ENCODE data around the gene GPAT2. TPM values are rescaled to one million over a fixed set of nuclear protein-coding genes. Genes with fewer than 3 reads are reported as not detected.

Gene GPAT2
- total RNA-seq = 4.5 and 5.8 TPM in 2 replicates

GRCh38 chr2:96034792-96035191, at the start of gene GPAT2:
Gene GPAT2, minus strand, starts transcription at chr2:96034916. Its CDS starts 2,557 bp downstream, at chr2:96032359.

GRCh38 chr2:95991351-95992094, 43.2 kb downstream of the GPAT2 start, which contains the start of gene ANKRD36C:
Gene ANKRD36C, minus strand, starts transcription at chr2:95991824. Its CDS starts 116 bp downstream, at chr2:95991708.

Other genes starting within 250 kb of the GPAT2 start
- gene ANKRD36C, start 43.1 kb downstream of the GPAT2 start, total RNA-seq = 22.2 and 24.5 TPM in 2 replicates
- not detected in 2 replicates for gene ADRA2B, start 81.7 kb upstream of the GPAT2 start, total RNA-seq
- gene ASTL, start 103.6 kb upstream of the GPAT2 start, total RNA-seq = not detected in 2 replicates
- gene DUSP2, start 110.5 kb upstream of the GPAT2 start, total RNA-seq = 0.50 and 0.66 TPM in 2 replicates
- 120 and 138 TPM in 2 replicates for gene STARD7, start 173.9 kb upstream of the GPAT2 start, total RNA-seq
- gene TMEM127, start 231.1 kb upstream of the GPAT2 start, total RNA-seq = 23.8 and 28.8 TPM in 2 replicates
- 60.1 and 68.6 TPM in 2 replicates for gene CIAO1, start 231.3 kb upstream of the GPAT2 start, total RNA-seq